Subcutaneous preadipocyte (primary cell): Measurements from ENCODE around the gene DENND1C. TPM values are rescaled to one million over a fixed set of nuclear protein-coding genes. Genes with fewer than 3 reads are reported as not detected.

Source experiments
- small RNA-seq: library from RNA; depleted of rRNA; stranded (forward); fragments of <200 nt; gene quantifications from one replicate; pipeline ENCODE3, GENCODE V24; 2012
- total RNA-seq: library from RNA; depleted of rRNA; stranded (reverse); fragments of >200 nt; gene quantifications from 2 replicates; pipeline ENCODE4 v1.2.3, GENCODE V29; 2012

DENND1C gene
- under 0.01 TPM in 1 of 2 replicates, not detected in the other for total RNA-seq

GRCh38 chr19:6481541-6482342, at the start of gene DENND1C:
TSS of gene DENND1C (minus strand) at chr19:6481787. CDS start at chr19:6481695, 92 bp downstream.

GRCh38 chr19:6530386-6531162, 49.0 kb upstream of the DENND1C start, which contains the start of gene TNFSF9:
TSS of gene TNFSF9 (plus strand) at chr19:6531026. CDS start at chr19:6531037, 11 bp downstream.

GRCh38 chr19:6501740-6502648, 20.4 kb upstream of the DENND1C start, which contains the start of gene TUBB4A:
TSS of gene TUBB4A (minus strand) at chr19:6502309. CDS start at chr19:6502212, 97 bp downstream.

GRCh38 chr19:6464070-6464873, 17.3 kb downstream of the DENND1C start, which contains the start of gene CRB3:
TSS of gene CRB3 (plus strand) at chr19:6464271. CDS start at chr19:6464702, 431 bp downstream.

GRCh38 chr19:6459262-6460098, 22.1 kb downstream of the DENND1C start, which contains the start of gene SLC25A23:
TSS of gene SLC25A23 (minus strand) at chr19:6459792. CDS start at chr19:6459628, 164 bp downstream.

GRCh38 chr19:6433663-6434062, 47.9 kb downstream of the DENND1C start, which contains the start of gene SLC25A41:
TSS of gene SLC25A41 (minus strand) at chr19:6433763. CDS start at chr19:6433693, 70 bp downstream.

GRCh38 chr19:6424195-6424938, 57.2 kb downstream of the DENND1C start, which contains the start of gene KHSRP:
TSS of gene KHSRP (minus strand) at chr19:6424811. CDS start at chr19:6424701, 110 bp downstream.

Small RNA genes lying within 50 kb of the gene (small RNA-seq; reads per million reads assigned to genes)
- gene AC010503.2 = not detected

Other genes with a start within 250 kb of the DENND1C start
- 9.2 and 13.3 TPM in 2 replicates for gene MLLT1, start 201.8 kb downstream of the DENND1C start, total RNA-seq
- gene ACER1, start 148.2 kb downstream of the DENND1C start, total RNA-seq = not detected in 2 replicates
- 55.1 and 87.8 TPM in 2 replicates for gene CLPP, start 120.3 kb downstream of the DENND1C start, total RNA-seq
- 34.0 and 46.3 TPM in 2 replicates for gene ALKBH7, start 109.0 kb downstream of the DENND1C start, total RNA-seq
- 0.73 and 0.98 TPM in 2 replicates for gene PSPN, start 105.9 kb downstream of the DENND1C start, total RNA-seq
- 40.7 and 42.3 TPM in 2 replicates for gene GTF2F1, start 88.6 kb downstream of the DENND1C start, total RNA-seq
- 103 and 198 TPM in 2 replicates for gene KHSRP, start 57.0 kb downstream of the DENND1C start, total RNA-seq
- not detected in 2 replicates for gene SLC25A41, start 48.0 kb downstream of the DENND1C start, total RNA-seq
- 18.0 TPM in 2 replicates for gene SLC25A23, start 22.0 kb downstream of the DENND1C start, total RNA-seq
- not detected in 2 replicates for gene CRB3, start 17.5 kb downstream of the DENND1C start, total RNA-seq
- gene TUBB4A, start 20.5 kb upstream of the DENND1C start, total RNA-seq = not detected in 2 replicates
- 1.5 and 2.3 TPM in 2 replicates for gene TNFSF9, start 49.2 kb upstream of the DENND1C start, total RNA-seq
- gene CD70, start 109.4 kb upstream of the DENND1C start, total RNA-seq = 0.59 and 1.5 TPM in 2 replicates
- gene TNFSF14, start 188.4 kb upstream of the DENND1C start, total RNA-seq = not detected in 2 replicates
- 3.1 and 19.1 TPM in 2 replicates for gene C3, start 238.9 kb upstream of the DENND1C start, total RNA-seq